Activated naive CD8-positive, alpha-beta T cell treated with anti-CD3 and anti-CD28 coated beads, Interleukin-2, amount 10 ng/mL, durations not matched to agents 7 days and 5 days (primary cell): ENCODE results near the gene SNCG. TPM values are rescaled to one million over a fixed set of nuclear protein-coding genes. Genes with fewer than 3 reads are reported as not detected.

ENCODE experiments used
- ATAC-seq: fragments of 150-1000 bp; cut with Tn5 transposase; one replicate; pipeline ENCODE4 v1.10.0; 2021; ENCODE audit warnings: low read depth, moderate library complexity
- POLR2A ChIA-PET: fragments of 350-600 bp; sonication (Branson Sonifier 250); formaldehyde crosslinking; loops from one replicate; lab custom pipeline; 2021; ENCODE audit warnings: antibody characterized with exemption; lab: Charles Lee
- DNase-seq: peaks from one replicate; pipeline ENCODE4 v3.0.0; 2021
- H3K27ac Mint-ChIP-seq: one replicate; pipeline ENCODE4 v1.8.0; 2022; ENCODE audit warnings: mild to moderate bottlenecking, mixed read lengths
- H3K27me3 Mint-ChIP-seq: one replicate; pipeline ENCODE4 v1.8.0; 2022; ENCODE audit warnings: mild to moderate bottlenecking, moderate library complexity, mixed read lengths
- H3K36me3 Mint-ChIP-seq: one replicate; pipeline ENCODE4 v1.8.0; 2021; ENCODE audit warnings: mild to moderate bottlenecking, mixed read lengths
- H3K4me1 Mint-ChIP-seq: one replicate; pipeline ENCODE4 v1.8.0; 2021; ENCODE audit warnings: mixed read lengths
- H3K4me3 Mint-ChIP-seq: one replicate; pipeline ENCODE4 v1.8.0; 2022; ENCODE audit warnings: mild to moderate bottlenecking, moderate library complexity, mixed read lengths
- H3K9me3 Mint-ChIP-seq: one replicate; pipeline ENCODE4 v1.8.0; 2021; ENCODE audit warnings: mixed read lengths
- total RNA-seq, 2 experiments: library from RNA; stranded (reverse); gene quantifications; one replicate each; pipeline ENCODE4 v1.2.3, GENCODE V29; 2021

Gene SNCG
- total RNA-seq, 2 experiments from 2014 or later: not detected

- Mint-ChIP-seq H3K27ac (no peak overlapping the region), H3K36me3 (no peaks in the 10 kb centered on the region), H3K4me1 (no peaks in the 10 kb centered on the region), H3K9me3 (no peaks in the 10 kb centered on the region), H3K4me3 (no peak overlapping the region), H3K27me3 (no peaks in the 10 kb centered on the region)
- POLR2A ChIA-PET: no interaction called here
- no peak for DNase-seq
- ATAC-seq: peak; percentile 69
These were observed 1.8 kb downstream of the SNCG start for GRCh38 chr10:86960003-86960862.

GRCh38 chr10:86960863-86961434 lies 2.5 kb downstream of the SNCG start:
- Mint-ChIP-seq H3K4me3 (no peak overlapping the region), H3K36me3 (no peaks in the 10 kb centered on the region), H3K9me3 (no peaks in the 10 kb centered on the region), H3K27ac (no peak overlapping the region), H3K27me3 (no peaks in the 10 kb centered on the region), H3K4me1 (peaks cover 6% of the 10 kb centered on the region)
- POLR2A ChIA-PET: no interaction called here
- ATAC-seq (no peak), DNase-seq (no peak)

DNA sequence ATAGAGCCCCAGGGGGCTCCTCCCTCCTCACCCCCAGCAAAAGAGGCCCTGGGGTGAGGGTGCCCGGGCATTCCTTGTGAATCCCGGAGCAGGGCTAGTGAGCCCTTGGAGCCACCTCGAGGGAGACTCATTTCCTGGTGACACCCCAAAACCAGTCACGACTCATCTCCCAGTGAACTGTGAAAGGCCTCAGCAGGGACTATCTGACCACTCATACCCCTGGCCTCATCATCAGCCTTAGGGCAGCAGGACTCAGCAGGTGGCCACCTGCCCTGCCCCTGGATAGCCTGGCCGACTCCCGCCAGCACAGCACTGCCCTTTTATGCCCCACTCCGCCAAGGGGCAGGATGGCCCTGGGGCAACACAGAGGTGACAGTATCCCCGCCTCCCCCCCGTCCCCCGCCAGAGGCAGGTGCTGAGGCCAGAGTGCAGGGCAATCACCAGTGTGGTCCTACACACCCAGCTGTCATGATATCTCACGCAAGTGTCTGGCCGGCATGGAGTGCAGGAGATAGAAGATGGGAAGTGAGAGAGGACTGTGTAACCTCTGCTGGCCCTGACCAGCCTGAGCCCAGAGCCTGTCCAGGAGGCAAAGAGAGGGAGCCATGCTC lies 3.2 kb downstream of the SNCG start:
- H3K27ac Mint-ChIP-seq: no peak overlapping the region
- no peak for ATAC-seq
- no peaks in the 10 kb centered on the region for H3K9me3 Mint-ChIP-seq
- no peak for DNase-seq
- H3K36me3 Mint-ChIP-seq: no peaks in the 10 kb centered on the region
- peaks cover 12% of the 10 kb centered on the region for H3K4me1 Mint-ChIP-seq
- POLR2A ChIA-PET: no interaction called here
- no peaks in the 10 kb centered on the region for H3K27me3 Mint-ChIP-seq
- no peak overlapping the region for H3K4me3 Mint-ChIP-seq

GRCh38 chr10:86962136-86962980 lies 4.0 kb downstream of the SNCG start:
- POLR2A ChIA-PET: no interaction called here
- no peaks in the 10 kb centered on the region for H3K36me3 Mint-ChIP-seq
- no peak for ATAC-seq

GRCh38 chr10:86962981-86963310 lies 4.5 kb downstream of the SNCG start:
- Mint-ChIP-seq H3K4me1 (peaks cover 20% of the 10 kb centered on the region), H3K36me3 (no peaks in the 10 kb centered on the region)
- ATAC-seq: no peak

More at GRCh38 chr10:86962136-86962980, 4.0 kb downstream of the SNCG start:
- no peak for DNase-seq
- Mint-ChIP-seq H3K4me3 (no peak overlapping the region), H3K4me1 (peaks cover 17% of the 10 kb centered on the region), H3K27ac (no peak overlapping the region), H3K9me3 (no peaks in the 10 kb centered on the region), H3K27me3 (no peaks in the 10 kb centered on the region)

DNA sequence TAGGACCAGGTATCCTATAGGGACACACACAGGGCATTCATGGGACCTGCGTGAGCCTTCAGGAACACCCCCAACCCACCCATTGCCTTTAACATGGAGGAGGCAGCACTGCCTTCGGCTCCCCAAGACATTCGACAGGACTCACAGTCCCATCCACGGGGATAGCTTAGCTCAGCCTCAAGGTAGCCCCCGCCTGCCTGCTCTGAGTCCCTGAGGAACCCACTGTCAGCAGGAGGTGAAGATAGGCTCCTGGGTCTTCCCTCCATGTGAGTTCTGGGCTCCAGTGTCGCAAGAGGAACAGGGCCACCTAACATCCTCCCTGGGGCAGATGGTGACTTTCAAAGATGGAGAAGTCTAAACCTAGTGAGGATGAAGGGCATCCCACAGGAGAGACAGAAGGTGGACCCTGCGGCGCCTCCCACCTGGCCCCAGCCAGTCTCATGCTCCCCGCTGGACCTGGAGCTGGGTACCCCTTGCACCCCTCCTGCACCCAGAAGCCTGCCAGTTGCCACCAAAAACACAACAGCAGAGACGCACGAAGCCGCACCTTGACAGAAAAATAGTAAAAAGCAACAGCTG lies 5.0 kb downstream of the SNCG start:
- Mint-ChIP-seq H3K9me3 (no peaks in the 10 kb centered on the region), H3K36me3 (no peaks in the 10 kb centered on the region), H3K4me1 (peaks cover 20% of the 10 kb centered on the region), H3K27ac (no peak overlapping the region), H3K4me3 (no peak overlapping the region), H3K27me3 (no peaks in the 10 kb centered on the region)
- DNase-seq: no peak
- POLR2A ChIA-PET: no interaction called here
- no peak for ATAC-seq

More at GRCh38 chr10:86962981-86963310, 4.5 kb downstream of the SNCG start:
- Mint-ChIP-seq H3K27me3 (no peaks in the 10 kb centered on the region), H3K4me3 (no peak overlapping the region), H3K9me3 (no peaks in the 10 kb centered on the region), H3K27ac (no peak overlapping the region)
- POLR2A ChIA-PET: no interaction called here
- no peak for DNase-seq

GRCh38 chr10:86964061-86964846 lies 5.9 kb downstream of the SNCG start:
- H3K9me3 Mint-ChIP-seq: no peaks in the 10 kb centered on the region
- ATAC-seq (no peak), DNase-seq (no peak)
- H3K27me3 Mint-ChIP-seq: peaks cover 3% of the 10 kb centered on the region
- H3K27ac Mint-ChIP-seq: no peak overlapping the region
- no peaks in the 10 kb centered on the region for H3K36me3 Mint-ChIP-seq
- POLR2A ChIA-PET: no interaction called here
- peaks cover 20% of the 10 kb centered on the region for H3K4me1 Mint-ChIP-seq
- H3K4me3 Mint-ChIP-seq: no peak overlapping the region

GRCh38 chr10:86964847-86965190 lies 6.4 kb downstream of the SNCG start:
- Mint-ChIP-seq H3K27me3 (peaks cover 6% of the 10 kb centered on the region), H3K4me1 (peaks cover 20% of the 10 kb centered on the region), H3K36me3 (no peaks in the 10 kb centered on the region), H3K27ac (no peak overlapping the region), H3K9me3 (no peaks in the 10 kb centered on the region), H3K4me3 (no peak overlapping the region)
- DNase-seq (no peak), ATAC-seq (no peak)
- POLR2A ChIA-PET: no interaction called here

DNA sequence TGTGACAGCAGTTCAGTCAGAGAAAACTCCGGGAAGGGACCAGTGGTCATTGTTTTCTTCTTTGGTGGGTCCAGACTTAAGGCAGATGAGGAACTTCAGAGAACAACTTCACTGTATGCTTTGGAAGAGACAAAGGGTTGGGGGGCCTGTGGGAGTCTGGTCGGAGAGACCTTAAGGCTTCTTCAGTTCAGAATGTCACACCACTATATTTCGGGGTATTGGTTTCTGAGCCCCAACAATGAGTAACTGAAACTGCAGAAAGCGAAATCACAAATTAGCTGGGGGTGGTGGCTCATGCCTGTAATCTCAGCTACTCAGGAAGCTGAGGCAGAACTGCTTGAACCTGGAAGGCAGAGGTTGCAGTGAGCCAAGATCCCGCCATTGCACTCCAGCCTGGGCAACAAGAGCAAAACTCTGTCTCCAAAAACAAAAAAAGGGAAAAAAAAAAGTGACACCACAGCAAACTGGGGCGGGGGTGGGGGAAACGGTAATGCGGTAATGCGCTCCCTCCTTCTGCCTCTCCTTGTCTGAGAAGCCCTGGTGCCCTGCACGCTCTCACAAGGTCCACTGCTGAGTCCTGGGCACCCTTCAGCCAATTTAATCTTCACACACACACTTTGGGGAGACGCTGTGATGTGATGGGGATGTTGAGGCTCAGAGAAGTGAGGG lies 7.7 kb downstream of the SNCG start:
- Mint-ChIP-seq H3K27me3 (peaks cover 12% of the 10 kb centered on the region), H3K9me3 (no peaks in the 10 kb centered on the region), H3K4me1 (peaks cover 24% of the 10 kb centered on the region), H3K4me3 (peak overlapping the region; percentile 72), H3K27ac (peak overlapping the region; percentile 69), H3K36me3 (no peaks in the 10 kb centered on the region)
- ATAC-seq: no peak
- DNase-seq: no peak
- POLR2A ChIA-PET: interaction anchor here (1.1 kb wide), 1 partner anchor 25 kb away, joined by 4 read pairs; no protein-coding TSS in a partner anchor

GRCh38 chr10:86967481-86967941 lies 9.1 kb downstream of the SNCG start:
- no peak for ATAC-seq
- H3K27me3 Mint-ChIP-seq: peaks cover 13% of the 10 kb centered on the region
- POLR2A ChIA-PET: no interaction called here
- H3K36me3 Mint-ChIP-seq: no peaks in the 10 kb centered on the region
- no peak for DNase-seq
- no peaks in the 10 kb centered on the region for H3K9me3 Mint-ChIP-seq
- no peak overlapping the region for H3K27ac Mint-ChIP-seq
- H3K4me3 Mint-ChIP-seq: no peak overlapping the region
- H3K4me1 Mint-ChIP-seq: peaks cover 28% of the 10 kb centered on the region

- POLR2A ChIA-PET: interaction anchor here (0.6 kb wide), 1 partner anchor 124 kb away, joined by 3 read pairs; no protein-coding TSS in a partner anchor
- ATAC-seq: no peak
- no peak for DNase-seq
- Mint-ChIP-seq H3K9me3 (no peaks in the 10 kb centered on the region), H3K4me1 (peaks cover 28% of the 10 kb centered on the region), H3K27me3 (peaks cover 19% of the 10 kb centered on the region), H3K4me3 (peak within 1 kb of the TSS; percentile 45), H3K27ac (no peak within 1 kb of the TSS), H3K36me3 (no peaks in the 10 kb centered on the region)
These were observed 10.0 kb downstream of the SNCG start, which contains the start of gene ADIRF for GRCh38 chr10:86968271-86968993. Gene ADIRF, plus strand, starts transcription at chr10:86968482. Its CDS starts 63 bp downstream, at chr10:86968545.
